Nephron progenitor cell (in vitro differentiated cells): ENCODE results near the gene TMPRSS6.

Experiments used
- DNase-seq: peaks from one replicate; pipeline ENCODE4 v3.0.0; 2021
- H3K27ac Mint-ChIP-seq: 2 replicates; pipeline ENCODE4 v1.8.0; 2021; ENCODE audit warnings: mild to moderate bottlenecking, moderate library complexity, mixed read lengths
- H3K27me3 Mint-ChIP-seq: 2 replicates; pipeline ENCODE4 v1.8.0; 2021; ENCODE audit warnings: mild to moderate bottlenecking, low read depth, mixed read lengths; ENCODE audit not compliant: poor library complexity
- H3K36me3 Mint-ChIP-seq: 2 replicates; pipeline ENCODE4 v1.8.0; 2021; ENCODE audit warnings: low read depth, mixed read lengths
- H3K4me1 Mint-ChIP-seq: 2 replicates; pipeline ENCODE4 v1.8.0; 2021; ENCODE audit warnings: mixed read lengths
- H3K4me3 Mint-ChIP-seq: 2 replicates; pipeline ENCODE4 v1.8.0; 2021; ENCODE audit warnings: mild to moderate bottlenecking, moderate library complexity, mixed read lengths
- H3K9me3 Mint-ChIP-seq: 2 replicates; pipeline ENCODE4 v1.8.0; 2021; ENCODE audit warnings: mild to moderate bottlenecking, moderate library complexity, mixed read lengths
- TF ChIP-seq, protein P1 (sequence below): fragments of 200-600 bp; sonication (generic); IDR thresholded peaks from 2 replicates; pipeline ENCODE4 v1.5.0; 2021; ENCODE audit warnings: antibody characterized with exemption

Gene TMPRSS6

GRCh38 chr22:37123649-37124048, 14.1 kb upstream of the TMPRSS6 start:
- peaks cover 17% of the 10 kb centered on the region for H3K27me3 Mint-ChIP-seq
- DNase-seq: no peak
- H3K9me3 Mint-ChIP-seq: no peaks in the 10 kb centered on the region
- H3K36me3 Mint-ChIP-seq: no peaks in the 10 kb centered on the region
- TF ChIP-seq, protein P1, sequence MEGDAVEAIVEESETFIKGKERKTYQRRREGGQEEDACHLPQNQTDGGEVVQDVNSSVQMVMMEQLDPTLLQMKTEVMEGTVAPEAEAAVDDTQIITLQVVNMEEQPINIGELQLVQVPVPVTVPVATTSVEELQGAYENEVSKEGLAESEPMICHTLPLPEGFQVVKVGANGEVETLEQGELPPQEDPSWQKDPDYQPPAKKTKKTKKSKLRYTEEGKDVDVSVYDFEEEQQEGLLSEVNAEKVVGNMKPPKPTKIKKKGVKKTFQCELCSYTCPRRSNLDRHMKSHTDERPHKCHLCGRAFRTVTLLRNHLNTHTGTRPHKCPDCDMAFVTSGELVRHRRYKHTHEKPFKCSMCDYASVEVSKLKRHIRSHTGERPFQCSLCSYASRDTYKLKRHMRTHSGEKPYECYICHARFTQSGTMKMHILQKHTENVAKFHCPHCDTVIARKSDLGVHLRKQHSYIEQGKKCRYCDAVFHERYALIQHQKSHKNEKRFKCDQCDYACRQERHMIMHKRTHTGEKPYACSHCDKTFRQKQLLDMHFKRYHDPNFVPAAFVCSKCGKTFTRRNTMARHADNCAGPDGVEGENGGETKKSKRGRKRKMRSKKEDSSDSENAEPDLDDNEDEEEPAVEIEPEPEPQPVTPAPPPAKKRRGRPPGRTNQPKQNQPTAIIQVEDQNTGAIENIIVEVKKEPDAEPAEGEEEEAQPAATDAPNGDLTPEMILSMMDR: no peak
- no peak overlapping the region for H3K4me3 Mint-ChIP-seq
- peaks cover 48% of the 10 kb centered on the region for H3K4me1 Mint-ChIP-seq
- no peak overlapping the region for H3K27ac Mint-ChIP-seq

DNA sequence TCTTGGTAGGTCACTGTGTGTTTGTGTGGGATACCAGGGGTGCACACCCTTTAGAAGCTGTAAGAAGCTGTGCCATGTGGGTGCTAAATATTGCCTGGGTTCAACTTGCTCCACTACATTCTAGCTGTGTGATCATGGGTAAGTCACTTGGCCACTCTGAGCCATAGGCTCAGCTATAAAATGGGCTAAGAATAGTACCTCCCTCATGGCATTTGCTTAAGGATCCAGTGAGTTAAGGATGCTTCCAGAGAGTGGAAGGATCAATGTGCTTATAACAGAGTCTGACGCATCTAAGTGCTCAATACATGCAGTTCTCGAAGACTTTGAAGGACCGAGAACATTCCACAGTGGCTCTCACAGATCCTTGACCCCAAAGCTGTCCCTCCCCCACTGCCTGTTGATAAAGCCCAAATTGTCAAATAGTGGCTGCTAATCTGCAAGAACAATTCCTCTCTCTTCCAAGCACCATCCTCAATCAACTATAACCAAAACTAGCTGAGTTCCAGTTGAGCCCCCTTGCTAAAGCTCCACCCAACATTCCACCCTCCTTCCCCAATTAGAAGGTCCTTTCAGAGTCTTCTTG, 13.2 kb upstream of the TMPRSS6 start:
- no peak overlapping the region for H3K27ac Mint-ChIP-seq
- H3K4me1 Mint-ChIP-seq: peaks cover 45% of the 10 kb centered on the region
- DNase-seq: no peak
- H3K4me3 Mint-ChIP-seq: no peak overlapping the region
- H3K36me3 Mint-ChIP-seq: no peaks in the 10 kb centered on the region
- TF ChIP-seq, protein P1: no peak
- peaks cover 23% of the 10 kb centered on the region for H3K27me3 Mint-ChIP-seq
- H3K9me3 Mint-ChIP-seq: no peaks in the 10 kb centered on the region

DNA sequence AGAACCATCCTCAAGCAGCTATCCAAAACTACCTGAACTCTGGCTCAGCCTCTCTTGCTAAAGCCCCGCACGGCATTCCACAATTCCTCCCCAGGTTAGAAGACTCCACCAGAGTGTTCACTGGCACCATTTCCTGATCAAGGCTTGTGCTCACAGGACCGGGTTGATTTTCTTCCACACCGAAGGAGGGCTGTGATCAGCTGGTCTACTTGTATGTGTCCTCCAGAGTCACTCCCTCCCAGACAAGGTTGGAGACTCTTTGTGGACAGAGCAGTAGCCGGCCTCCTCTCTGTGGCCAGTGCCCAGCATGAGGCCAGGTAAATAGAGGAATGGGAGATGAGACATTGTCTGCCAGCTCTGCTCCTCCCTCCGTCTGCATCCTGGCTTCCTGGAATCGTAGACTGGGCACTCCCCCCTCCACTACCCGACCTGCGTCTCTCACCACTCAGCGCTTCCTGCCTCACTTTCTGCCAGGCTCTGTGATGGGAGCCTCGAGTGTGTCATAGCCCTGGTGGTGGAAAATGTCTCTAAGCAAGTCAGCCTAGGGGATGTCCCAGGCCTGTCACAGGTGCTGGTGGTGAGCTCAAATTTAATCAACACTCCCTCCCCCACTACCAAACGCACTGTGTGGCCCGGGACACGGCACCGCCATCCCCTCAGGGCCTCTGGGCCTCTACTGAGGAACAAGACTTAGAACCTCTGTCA, 12.5 kb upstream of the TMPRSS6 start:
- no peak overlapping the region for H3K4me3 Mint-ChIP-seq
- H3K27me3 Mint-ChIP-seq: peaks cover 25% of the 10 kb centered on the region
- no peak overlapping the region for H3K27ac Mint-ChIP-seq
- TF ChIP-seq, protein P1: no peak
- DNase-seq: no peak
- no peaks in the 10 kb centered on the region for H3K36me3 Mint-ChIP-seq
- no peaks in the 10 kb centered on the region for H3K9me3 Mint-ChIP-seq
- H3K4me1 Mint-ChIP-seq: peaks cover 39% of the 10 kb centered on the region

GRCh38 chr22:37120569-37121340, 11.2 kb upstream of the TMPRSS6 start:
- TF ChIP-seq, protein P1: no peak
- Mint-ChIP-seq H3K27me3 (peaks cover 30% of the 10 kb centered on the region), H3K9me3 (no peaks in the 10 kb centered on the region), H3K4me3 (no peak overlapping the region), H3K36me3 (no peaks in the 10 kb centered on the region), H3K27ac (no peak overlapping the region), H3K4me1 (peaks cover 32% of the 10 kb centered on the region)
- DNase-seq: no peak

GRCh38 chr22:37119872-37120271, 10.4 kb upstream of the TMPRSS6 start:
- H3K4me1 Mint-ChIP-seq: peaks cover 32% of the 10 kb centered on the region
- no peaks in the 10 kb centered on the region for H3K36me3 Mint-ChIP-seq
- TF ChIP-seq, protein P1: no peak
- no peak overlapping the region for H3K27ac Mint-ChIP-seq
- peaks cover 35% of the 10 kb centered on the region for H3K27me3 Mint-ChIP-seq
- DNase-seq: no peak
- no peak overlapping the region for H3K4me3 Mint-ChIP-seq
- H3K9me3 Mint-ChIP-seq: no peaks in the 10 kb centered on the region
